Esophagus muscularis mucosa (tissue), 4 donors: Measurements from ENCODE around the gene TMCO4. TPM values are rescaled to one million over a fixed set of nuclear protein-coding genes. Genes with fewer than 3 reads are reported as not detected.

Experiments used
- DNase-seq: peaks from one replicate; pipeline ENCODE4 v3.0.0-alpha.2; 2017; ENCODE audit errors: extremely low spot score
- H3K27ac ChIP-seq, 4 donors: fragments of 200-600 bp; sonication (generic); replicated peaks in 1 of 4; 1 replicate in 3 of 4; 2 replicates in 1 of 4; pipeline ENCODE4 v1.5.1; 2016 to 2019; ENCODE audit warnings: mild to moderate bottlenecking in 1 of 4
- H3K27me3 ChIP-seq, 4 donors: fragments of 200-600 bp; sonication (generic); one replicate each; pipeline versions ENCODE4 v1.5.1 to v1.6.0; 2016 to 2019
- H3K36me3 ChIP-seq, 4 donors: fragments of 200-600 bp; sonication (generic); one replicate each; pipeline ENCODE4 v1.5.1; 2016 to 2019
- H3K4me1 ChIP-seq, 4 donors: fragments of 200-600 bp; sonication (generic); one replicate each; pipeline ENCODE4 v1.5.1; 2016 to 2019
- H3K4me3 ChIP-seq, 4 donors: fragments of 200-600 bp; sonication (generic); 1 replicate in 2 of 4; 2 replicates in 2 of 4; pipeline ENCODE4 v1.5.1; 2016 to 2019; ENCODE audit warnings: mild to moderate bottlenecking in 4 of 4, moderate library complexity in 1 of 4
- H3K9me3 ChIP-seq, 4 donors: fragments of 200-600 bp; sonication (generic); 1 replicate in 3 of 4; 2 replicates in 1 of 4; pipeline ENCODE4 v1.5.1; 2016 to 2019
- EP300 ChIP-seq: sonication (generic); formaldehyde crosslinking; IDR thresholded peaks from one replicate; pipeline ENCODE4 v1.6.1; 2017; ENCODE audit warnings: antibody characterized with exemption
- POLR2A ChIP-seq: fragments of 450-650 bp; IDR thresholded peaks from one replicate; pipeline ENCODE4 v1.6.1; 2017; ENCODE audit warnings: antibody characterized with exemption, moderate library complexity, mild to moderate bottlenecking, low read depth
- POLR2AphosphoS5 ChIP-seq, 2 donors: sonication (generic); formaldehyde crosslinking; IDR thresholded peaks; one replicate each; pipeline ENCODE4 v1.6.1; 2017; ENCODE audit warnings: antibody characterized with exemption in 2 of 2
- WGBS: methylation state at CpG from one replicate; pipeline ENCODE4 v1.1.5; 2018; 5-methylcytosine and 5-hydroxymethylcytosine counted together
- intact Hi-C: fragments of 100-400 bp; cut with DNase I; formaldehyde crosslinking; loops from one replicate; pipeline ENCODE4 v1.15.1; 2023
- total RNA-seq, 4 donors: library from RNA; depleted of rRNA; stranded (reverse); fragments of >200 nt; gene quantifications; one replicate each; pipeline versions ENCODE4 v1.1.0 to v1.2.1, GENCODE V29; 2016
- TF ChIP-seq, protein P1 (sequence below), 3 experiments: fragments of 200-600 bp in 2 of 3; fragments of 450-650 bp in 1 of 3; sonication (generic) in 2 of 3; IDR thresholded peaks; one replicate each; pipeline ENCODE4 v1.5.1; 2017 to 2019; ENCODE audit warnings: antibody characterized with exemption in 3 of 3, mild to moderate bottlenecking in 2 of 3, moderate library complexity in 1 of 3

Gene TMCO4
- total RNA-seq, 4 donors from 2014 or later: 20.8 to 34.4 (median 25.8) TPM

DNA sequence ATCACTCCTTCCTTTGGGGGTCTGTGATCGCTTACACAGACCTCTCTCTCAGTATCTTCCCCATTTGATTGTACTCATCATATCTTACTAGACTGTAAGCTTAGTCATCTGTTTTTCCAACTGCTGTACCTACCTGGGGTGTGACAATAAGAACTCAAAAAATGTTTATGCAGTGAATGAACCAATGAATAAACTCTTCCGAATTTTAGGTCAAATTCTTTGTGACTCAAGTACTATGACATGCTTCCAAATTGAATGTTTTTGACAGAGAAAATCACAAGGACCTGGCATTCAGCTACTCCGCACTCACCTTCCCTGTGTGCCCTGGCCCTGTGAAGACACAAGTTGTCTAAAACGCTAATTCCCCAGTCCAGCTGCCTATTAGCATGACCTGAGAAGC lies 42.1 kb downstream of the TMCO4 start:
- intact Hi-C loops: no loop called here
- 80% methylated on average over 4 of the region's 4 CpGs for WGBS
- H3K27ac ChIP-seq: peak overlapping the region; percentile 61 to 68 (median 66)

DNA sequence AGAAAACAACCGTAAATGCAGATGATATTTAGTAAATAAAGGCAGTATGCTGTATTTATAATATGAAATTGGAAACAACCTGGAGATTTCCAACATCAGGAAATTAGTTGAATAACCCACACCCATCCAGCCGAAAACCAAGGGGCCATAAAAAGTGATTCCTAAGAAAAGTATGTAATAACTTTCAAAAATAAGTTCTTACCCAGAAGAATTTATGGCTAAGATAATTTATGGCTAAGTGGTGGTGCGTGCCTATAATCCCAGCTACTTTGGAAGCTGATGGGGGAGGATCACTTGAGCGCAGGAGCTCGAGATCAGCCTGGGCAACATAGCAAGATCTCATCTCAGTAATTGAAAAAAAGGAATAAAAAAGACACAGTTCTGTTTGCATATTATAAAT lies 43.2 kb downstream of the TMCO4 start:
- intact Hi-C loops: no loop called here
- no peak overlapping the region for H3K4me3 ChIP-seq
- WGBS: 94% methylated on average over 5 of the region's 5 CpGs
- H3K9me3 ChIP-seq: no peaks in the 10 kb centered on the region
- peaks cover 0 to 43% (median 9%) of the 10 kb centered on the region in 4 donors for H3K36me3 ChIP-seq
- peaks cover 0 to 39% (median 33%) of the 10 kb centered on the region in 4 donors for H3K4me1 ChIP-seq
- peak overlapping the region in 2 of 4 donors; percentile 87 to 88 for H3K27ac ChIP-seq
- H3K27me3 ChIP-seq: no peaks in the 10 kb centered on the region
- DNase-seq: no peak
- TF ChIP-seq, protein P1, sequence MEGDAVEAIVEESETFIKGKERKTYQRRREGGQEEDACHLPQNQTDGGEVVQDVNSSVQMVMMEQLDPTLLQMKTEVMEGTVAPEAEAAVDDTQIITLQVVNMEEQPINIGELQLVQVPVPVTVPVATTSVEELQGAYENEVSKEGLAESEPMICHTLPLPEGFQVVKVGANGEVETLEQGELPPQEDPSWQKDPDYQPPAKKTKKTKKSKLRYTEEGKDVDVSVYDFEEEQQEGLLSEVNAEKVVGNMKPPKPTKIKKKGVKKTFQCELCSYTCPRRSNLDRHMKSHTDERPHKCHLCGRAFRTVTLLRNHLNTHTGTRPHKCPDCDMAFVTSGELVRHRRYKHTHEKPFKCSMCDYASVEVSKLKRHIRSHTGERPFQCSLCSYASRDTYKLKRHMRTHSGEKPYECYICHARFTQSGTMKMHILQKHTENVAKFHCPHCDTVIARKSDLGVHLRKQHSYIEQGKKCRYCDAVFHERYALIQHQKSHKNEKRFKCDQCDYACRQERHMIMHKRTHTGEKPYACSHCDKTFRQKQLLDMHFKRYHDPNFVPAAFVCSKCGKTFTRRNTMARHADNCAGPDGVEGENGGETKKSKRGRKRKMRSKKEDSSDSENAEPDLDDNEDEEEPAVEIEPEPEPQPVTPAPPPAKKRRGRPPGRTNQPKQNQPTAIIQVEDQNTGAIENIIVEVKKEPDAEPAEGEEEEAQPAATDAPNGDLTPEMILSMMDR (IDR thresholded peaks at IDR 0.05): no peak
- no peak for TF ChIP-seq POLR2A
- TF ChIP-seq EP300: no peak
- no peak for TF ChIP-seq POLR2AphosphoS5 (IDR thresholded peaks at IDR 0.05)

More for the DNA sequence above, 42.1 kb downstream of the TMCO4 start:
- Histone ChIP-seq H3K4me3 (no peak overlapping the region), H3K27me3 (no peaks in the 10 kb centered on the region), H3K9me3 (no peaks in the 10 kb centered on the region), H3K36me3 (peaks cover 0 to 36% (median 9%) of the 10 kb centered on the region in 4 donors), H3K4me1 (peaks cover 0 to 39% (median 33%) of the 10 kb centered on the region in 4 donors)
- TF ChIP-seq, protein P1 (IDR thresholded peaks at IDR 0.05): no peak
- no peak for TF ChIP-seq POLR2AphosphoS5 (IDR thresholded peaks at IDR 0.05)
- no peak for TF ChIP-seq EP300
- no peak for TF ChIP-seq POLR2A
- DNase-seq: no peak

DNA sequence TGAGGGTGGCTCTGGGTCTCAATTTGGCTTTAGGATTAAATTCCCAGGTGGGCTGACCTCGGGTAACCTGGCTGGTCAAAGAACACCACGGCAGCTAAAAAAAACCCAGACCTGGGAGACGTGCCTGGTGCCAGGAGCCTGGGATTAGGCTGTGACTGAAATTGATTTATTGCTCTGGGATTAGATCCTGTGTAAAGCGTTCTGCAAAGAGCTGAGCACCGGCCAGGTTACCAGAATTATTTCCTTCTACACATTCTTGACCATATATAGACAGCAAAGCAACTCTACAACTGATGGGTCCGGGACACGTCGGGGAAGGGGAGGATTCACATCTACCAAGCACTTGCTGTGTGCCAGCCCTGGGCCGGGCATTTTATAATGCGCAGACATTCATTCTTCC lies 45.2 kb downstream of the TMCO4 start:
- no peak overlapping the region for H3K4me3 ChIP-seq
- H3K4me1 ChIP-seq: peaks cover 0 to 36% (median 33%) of the 10 kb centered on the region in 4 donors
- no peak for DNase-seq
- no peaks in the 10 kb centered on the region for H3K9me3 ChIP-seq
- intact Hi-C loops: no loop called here
- no peaks in the 10 kb centered on the region for H3K27me3 ChIP-seq
- H3K27ac ChIP-seq: peak overlapping the region; percentile 83 to 88 (median 86)
- 37% methylated on average over 10 of the region's 10 CpGs for WGBS
- peaks cover 0 to 63% (median 17%) of the 10 kb centered on the region in 4 donors for H3K36me3 ChIP-seq
- TF ChIP-seq EP300 (peak; percentile 46), POLR2A (no peak), POLR2AphosphoS5 (IDR thresholded peaks at IDR 0.05) (peak in 1 of 2 donors; percentile 68)
- TF ChIP-seq, protein P1 (IDR thresholded peaks at IDR 0.05): no peak

DNA sequence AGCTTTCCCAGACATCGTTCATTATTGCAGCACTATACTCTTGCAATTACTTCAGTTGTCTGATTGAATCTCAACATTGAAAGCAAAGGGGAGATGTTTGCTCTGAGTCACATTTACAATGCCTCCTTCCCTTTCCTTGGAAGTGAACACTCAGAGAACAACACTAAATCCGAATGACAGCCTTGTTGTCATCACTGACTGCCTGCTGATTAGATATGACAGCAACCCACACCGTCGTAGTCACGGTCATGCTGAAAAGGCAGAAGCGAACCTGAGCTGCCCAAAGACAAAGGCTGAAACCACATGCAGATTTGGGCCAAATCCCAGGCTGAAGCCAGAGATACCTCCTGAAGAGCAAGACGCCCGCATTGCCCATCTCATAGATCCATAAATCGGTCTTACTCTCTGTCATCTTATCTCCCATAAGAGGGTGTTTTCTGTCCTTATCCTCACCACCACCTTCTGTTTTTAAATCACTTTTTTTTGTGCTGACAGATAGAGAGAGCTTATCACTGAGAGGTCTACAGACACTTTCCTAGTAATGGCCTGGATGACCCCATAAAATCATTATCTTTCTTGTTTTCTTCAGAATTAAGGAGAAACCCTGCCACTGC lies 47.5 kb downstream of the TMCO4 start:
- intact Hi-C loops: no loop called here
- no peak overlapping the region for H3K4me3 ChIP-seq
- H3K27ac ChIP-seq: peak overlapping the region in 1 of 4 donors; percentile 3
- H3K27me3 ChIP-seq: no peaks in the 10 kb centered on the region
- WGBS: 86% methylated on average over 9 of the region's 9 CpGs
- no peak for TF ChIP-seq POLR2A
- no peak for TF ChIP-seq POLR2AphosphoS5 (IDR thresholded peaks at IDR 0.05)
- TF ChIP-seq, protein P1 (IDR thresholded peaks at IDR 0.05): no peak
- no peak for TF ChIP-seq EP300
- peaks cover 0 to 77% (median 19%) of the 10 kb centered on the region in 4 donors for H3K36me3 ChIP-seq
- DNase-seq: no peak
- no peaks in the 10 kb centered on the region for H3K9me3 ChIP-seq
- H3K4me1 ChIP-seq: peaks cover 0 to 24% (median 20%) of the 10 kb centered on the region in 4 donors
